ENCODE data around the gene CHL1. TPM values are rescaled to one million over a fixed set of nuclear protein-coding genes. Genes with fewer than 3 reads are reported as not detected.

CHL1 gene
- total RNA-seq, 1 donor from 2014 or later, result 20.2 TPM

- no peaks in the 10 kb centered on the region for H3K4me1 ChIP-seq
- no peak overlapping the region for H3K27ac ChIP-seq
- no peaks in the 10 kb centered on the region for H3K9me3 ChIP-seq
- no peak for TF ChIP-seq CTCF (IDR thresholded peaks at IDR 0.05)
- ATAC-seq (no peak), DNase-seq (no peak)
- H3K36me3 ChIP-seq, result no peaks in the 10 kb centered on the region
- no peaks in the 10 kb centered on the region for H3K27me3 ChIP-seq (ENCODE audit: low read depth)
- intact Hi-C loops (cut with DNase I), result no loop called here
- H3K4me3 ChIP-seq, result no peak overlapping the region
Observed at GRCh38 chr3:256501-256900, 59.9 kb downstream of the CHL1 start.

- Histone ChIP-seq H3K4me1 (no peaks in the 10 kb centered on the region), H3K27ac (no peak overlapping the region), H3K9me3 (no peaks in the 10 kb centered on the region), H3K36me3 (no peaks in the 10 kb centered on the region), H3K27me3 (ENCODE audit: low read depth) (no peaks in the 10 kb centered on the region), H3K4me3 (no peak overlapping the region)
- intact Hi-C loops (cut with DNase I), result no loop called here
- no peak for DNase-seq
- ATAC-seq, result no peak
- no peak for TF ChIP-seq CTCF (IDR thresholded peaks at IDR 0.05)
Observed at GRCh38 chr3:257826-258225, 61.3 kb downstream of the CHL1 start.

- ATAC-seq (no peak), DNase-seq (no peak)
- no peaks in the 10 kb centered on the region for H3K36me3 ChIP-seq
- intact Hi-C loops (cut with DNase I), result no loop called here
- H3K27ac ChIP-seq, result no peak overlapping the region
- H3K27me3 ChIP-seq (ENCODE audit: low read depth), result no peaks in the 10 kb centered on the region
- H3K4me1 ChIP-seq, result no peaks in the 10 kb centered on the region
- no peaks in the 10 kb centered on the region for H3K9me3 ChIP-seq
- no peak overlapping the region for H3K4me3 ChIP-seq
- TF ChIP-seq CTCF (IDR thresholded peaks at IDR 0.05), result no peak
Observed at GRCh38 chr3:260898-261297, 64.3 kb downstream of the CHL1 start.

GRCh38 chr3:263393-263792 is 66.8 kb downstream of the CHL1 start:
- H3K36me3 ChIP-seq, result no peaks in the 10 kb centered on the region
- no peak overlapping the region for H3K4me3 ChIP-seq
- no peaks in the 10 kb centered on the region for H3K27me3 ChIP-seq (ENCODE audit: low read depth)
- intact Hi-C loops (cut with DNase I), result no loop called here
- H3K9me3 ChIP-seq, result no peaks in the 10 kb centered on the region
- ATAC-seq, result no peak
- no peak for TF ChIP-seq CTCF (IDR thresholded peaks at IDR 0.05)
- no peak overlapping the region for H3K27ac ChIP-seq
- no peak for DNase-seq
- no peaks in the 10 kb centered on the region for H3K4me1 ChIP-seq

- Histone ChIP-seq H3K4me3 (no peak overlapping the region), H3K9me3 (no peaks in the 10 kb centered on the region), H3K27ac (no peak overlapping the region), H3K4me1 (no peaks in the 10 kb centered on the region), H3K27me3 (ENCODE audit: low read depth) (no peaks in the 10 kb centered on the region), H3K36me3 (no peaks in the 10 kb centered on the region)
- TF ChIP-seq CTCF (IDR thresholded peaks at IDR 0.05), result no peak
- intact Hi-C loops (cut with DNase I), result no loop called here
- peak; percentile 91 to 95 for ATAC-seq
- no peak for DNase-seq
Observed at GRCh38 chr3:264394-265156, 68.0 kb downstream of the CHL1 start.
